Neural cell (in vitro differentiated cells): ENCODE measurements around the gene USP2. TPM values are rescaled to one million over a fixed set of nuclear protein-coding genes. Genes with fewer than 3 reads are reported as not detected.

Source experiments
- H2AFZ ChIP-seq: fragments of 200-600, 300-800 bp; sonication (generic), shearing (Covaris generic); 2 replicates; pipeline ENCODE4 v1.6.0; 2014; ENCODE audit warnings: low read depth, mild to moderate bottlenecking, antibody characterized with exemption, low read length, moderate library complexity
- H3F3A ChIP-seq: fragments of 200-600 bp; shearing (Covaris generic); 2 replicates; pipeline ENCODE4 v1.6.1; 2016; ENCODE audit warnings: mild to moderate bottlenecking, moderate library complexity, mixed read lengths, antibody characterized with exemption, low read length; ENCODE audit not compliant: insufficient read depth, poor library complexity, severe bottlenecking
- H3K27ac ChIP-seq: fragments of 200-600, 300-800 bp; sonication (generic), shearing (Covaris generic); 2 replicates; pipeline ENCODE4 v1.5.1; 2014; ENCODE audit warnings: mild to moderate bottlenecking, low read length, moderate library complexity
- H3K27me3 ChIP-seq: fragments of 300-800, 200-600 bp; sonication (generic), shearing (Covaris generic); 2 replicates; pipeline ENCODE4 v1.6.0; 2014; ENCODE audit warnings: mild to moderate bottlenecking, low read depth, low read length, moderate library complexity; ENCODE audit not compliant: insufficient read depth
- H3K36me3 ChIP-seq: fragments of 300-800, 200-600 bp; sonication (generic), shearing (Covaris generic); 2 replicates; pipeline ENCODE4 v1.5.1; 2014; ENCODE audit warnings: mild to moderate bottlenecking, antibody characterized with exemption, low read length, moderate library complexity; ENCODE audit not compliant: insufficient read depth
- H3K4me2 ChIP-seq: fragments of 300-800, 200-600 bp; sonication (generic), shearing (Covaris generic); 2 replicates; pipeline ENCODE4 v1.6.0; 2014; ENCODE audit warnings: mild to moderate bottlenecking, low read length
- H3K4me3 ChIP-seq: fragments of 300-800, 200-600 bp; sonication (generic), shearing (Covaris generic); 2 replicates; pipeline ENCODE4 v1.5.1; 2014; ENCODE audit warnings: mild to moderate bottlenecking, low read length, moderate library complexity
- H3K79me2 ChIP-seq: fragments of 200-600 bp; shearing (Covaris generic); replicated peaks from 2 replicates; pipeline ENCODE4 v1.6.0; 2014; ENCODE audit warnings: mild to moderate bottlenecking, low read length, moderate library complexity; ENCODE audit not compliant: insufficient read depth
- H3K9ac ChIP-seq: fragments of 300-800, 200-600 bp; sonication (generic), shearing (Covaris generic); 2 replicates; pipeline ENCODE4 v1.6.1; 2016; ENCODE audit warnings: mild to moderate bottlenecking, low read length, mixed read lengths
- H3K9me2 ChIP-seq: fragments of 200-600 bp; shearing (Covaris generic); 2 replicates; pipeline ENCODE4 v1.6.1; 2016; ENCODE audit warnings: mild to moderate bottlenecking, low read length, mixed read lengths; ENCODE audit not compliant: insufficient read depth
- H3K9me3 ChIP-seq: fragments of 200-600, 300-800 bp; sonication (generic), shearing (Covaris generic); 2 replicates; pipeline ENCODE4 v1.6.1; 2016; ENCODE audit warnings: mild to moderate bottlenecking, mixed run types, low read length, moderate library complexity, mixed read lengths
- H4K20me1 ChIP-seq: fragments of 200-600 bp; shearing (Covaris generic); 2 replicates; pipeline ENCODE4 v1.6.1; 2016; ENCODE audit warnings: mild to moderate bottlenecking, mixed run types; ENCODE audit not compliant: insufficient read depth
- CTCF ChIP-seq: fragments of 450-650 bp; IDR thresholded peaks from 2 replicates; pipeline ENCODE4 v1.5.1; 2014; ENCODE audit warnings: antibody characterized with exemption, mild to moderate bottlenecking, moderate library complexity; ENCODE audit not compliant: poor library complexity, severe bottlenecking
- EP300 ChIP-seq: fragments of 450-650 bp; conservative IDR thresholded peaks from 2 replicates; pipeline ENCODE4 v1.6.1; 2014; ENCODE audit warnings: antibody characterized with exemption, mild to moderate bottlenecking, moderate library complexity; ENCODE audit not compliant: poor library complexity, severe bottlenecking
- EZH2 ChIP-seq: fragments of 200-600, 300-800 bp; shearing (Covaris generic), sonication (generic); IDR thresholded peaks from 2 replicates; pipeline ENCODE4 v1.6.1; 2014; ENCODE audit warnings: antibody characterized with exemption, low read length, borderline replicate concordance, mild to moderate bottlenecking; ENCODE audit not compliant: insufficient read depth, poor library complexity, severe bottlenecking
- MXI1 ChIP-seq: fragments of 450-650 bp; conservative IDR thresholded peaks from 2 replicates; pipeline ENCODE4 v1.6.1; 2014; ENCODE audit warnings: antibody characterized with exemption, mild to moderate bottlenecking; ENCODE audit not compliant: poor library complexity, severe bottlenecking
- POLR2AphosphoS5 ChIP-seq: IDR thresholded peaks from 2 replicates; pipeline ENCODE4 v1.6.1; 2012
- RAD21 ChIP-seq: fragments of 450-650 bp; conservative IDR thresholded peaks from 2 replicates; pipeline ENCODE4 v1.6.1; 2014; ENCODE audit warnings: antibody characterized with exemption, mild to moderate bottlenecking, moderate library complexity
- REST ChIP-seq: IDR thresholded peaks from 2 replicates; pipeline ENCODE4 v1.6.1; 2012; ENCODE audit warnings: borderline replicate concordance
- SMC3 ChIP-seq: fragments of 450-650 bp; conservative IDR thresholded peaks from 2 replicates; pipeline ENCODE4 v1.6.1; 2014; ENCODE audit warnings: antibody characterized with exemption, mild to moderate bottlenecking, moderate library complexity; ENCODE audit not compliant: poor library complexity
- TAF1 ChIP-seq: IDR thresholded peaks from 2 replicates; pipeline ENCODE4 v1.6.1; 2012; ENCODE audit warnings: low read depth
- polyA plus RNA-seq: library from polyadenylated mRNA; depleted of rRNA; stranded (reverse); fragments of >200 nt; gene quantifications from 2 replicates; pipeline ENCODE4 v1.2.3, GENCODE V29; 2014

Gene USP2
- polyA plus RNA-seq, 1 donor from 2014 or later = 0.59 TPM

- no peaks in the 10 kb centered on the region for H3K36me3 ChIP-seq
- peak overlapping the region; percentile 68 for H3K9ac ChIP-seq
- peaks cover 13% of the 10 kb centered on the region for H3K27me3 ChIP-seq
- H3K27ac ChIP-seq = peak overlapping the region; percentile 93
- H4K20me1 ChIP-seq = no peaks in the 10 kb centered on the region
- TF ChIP-seq CTCF (no peak), RAD21 (no peak), TAF1 (no peak), MXI1 (no peak), EZH2 (no peak), SMC3 (no peak), POLR2AphosphoS5 (no peak), REST (no peak), EP300 (no peak)
- no peaks in the 10 kb centered on the region for H3K9me2 ChIP-seq
- no peaks in the 10 kb centered on the region for H3F3A ChIP-seq
- H3K9me3 ChIP-seq = no peaks in the 10 kb centered on the region
- no peaks in the 10 kb centered on the region for H3K79me2 ChIP-seq
- H3K4me2 ChIP-seq = peak overlapping the region; percentile 70
- no peak overlapping the region for H2AFZ ChIP-seq
- peak overlapping the region; percentile 59 for H3K4me3 ChIP-seq
Measured at GRCh38 chr11:119362741-119363080, 18.8 kb downstream of the USP2 start.

- Histone ChIP-seq H3K9me2 (no peaks in the 10 kb centered on the region), H4K20me1 (no peaks in the 10 kb centered on the region), H3K27me3 (peaks cover 13% of the 10 kb centered on the region), H3K9me3 (no peaks in the 10 kb centered on the region), H3K79me2 (no peaks in the 10 kb centered on the region), H2AFZ (no peak overlapping the region), H3K4me2 (peak overlapping the region; percentile 70), H3K4me3 (peak overlapping the region; percentile 59), H3K27ac (peak overlapping the region; percentile 93), H3K36me3 (no peaks in the 10 kb centered on the region), H3F3A (no peaks in the 10 kb centered on the region), H3K9ac (peak overlapping the region; percentile 68)
- TF ChIP-seq SMC3 = no peak
- TF ChIP-seq RAD21 = no peak
- no peak for TF ChIP-seq TAF1
- TF ChIP-seq MXI1 = no peak
- TF ChIP-seq REST = no peak
- TF ChIP-seq EP300 = no peak
- no peak for TF ChIP-seq EZH2
- TF ChIP-seq CTCF = no peak
- TF ChIP-seq POLR2AphosphoS5 = no peak
Measured at GRCh38 chr11:119361941-119362725, 19.4 kb downstream of the USP2 start.
